GM18519 (cell line): ENCODE measurements around the gene ACTN2.

Source experiments
- ATAC-seq: cut with Tn5 transposase; IDR thresholded peaks from one replicate; pipeline ENCODE4 v1.9.1; 2021; ENCODE audit warnings: mild to moderate bottlenecking, moderate library complexity; ENCODE audit not compliant: unreplicated experiment, low FRiP score

Gene ACTN2

DNA sequence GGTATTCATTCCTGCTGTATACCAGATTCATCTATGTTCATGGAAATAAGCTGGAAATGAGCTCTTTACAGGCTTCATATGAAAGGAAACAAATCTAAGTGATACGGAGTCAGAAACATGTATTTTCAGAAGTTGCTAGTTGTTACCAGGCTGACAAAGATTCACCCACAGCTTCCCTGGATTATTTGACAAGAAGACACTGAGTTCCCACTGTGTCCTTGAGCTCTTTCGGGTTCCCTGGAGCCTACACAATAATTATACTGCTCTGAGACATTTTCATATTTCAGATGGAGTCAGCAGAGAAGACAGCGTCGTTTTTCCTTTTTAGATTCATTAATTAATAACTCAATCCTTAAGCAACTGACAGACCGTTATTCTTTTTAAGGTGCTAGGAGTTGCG is 79.5 kb downstream of the ACTN2 start:
- no peak for ATAC-seq

DNA sequence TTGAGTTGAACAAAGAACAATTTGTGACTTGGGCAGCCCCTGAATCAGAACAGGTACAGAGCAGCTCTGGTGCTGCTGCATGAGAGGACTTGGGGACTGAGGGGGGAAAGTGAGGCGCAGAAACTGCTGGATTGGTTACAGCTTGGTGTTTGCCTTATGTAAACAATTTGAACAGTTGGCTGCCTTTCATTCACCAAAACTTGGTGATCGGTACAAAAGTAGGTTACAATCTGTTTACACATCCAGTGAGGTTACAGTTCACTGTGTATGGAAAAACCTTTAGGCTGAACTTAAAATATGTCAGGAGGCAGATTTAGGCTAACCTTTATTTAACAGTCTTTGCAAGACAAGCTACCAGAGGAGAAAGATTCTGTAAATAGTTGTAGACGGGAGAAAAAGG is 80.2 kb downstream of the ACTN2 start:
- ATAC-seq = no peak

DNA sequence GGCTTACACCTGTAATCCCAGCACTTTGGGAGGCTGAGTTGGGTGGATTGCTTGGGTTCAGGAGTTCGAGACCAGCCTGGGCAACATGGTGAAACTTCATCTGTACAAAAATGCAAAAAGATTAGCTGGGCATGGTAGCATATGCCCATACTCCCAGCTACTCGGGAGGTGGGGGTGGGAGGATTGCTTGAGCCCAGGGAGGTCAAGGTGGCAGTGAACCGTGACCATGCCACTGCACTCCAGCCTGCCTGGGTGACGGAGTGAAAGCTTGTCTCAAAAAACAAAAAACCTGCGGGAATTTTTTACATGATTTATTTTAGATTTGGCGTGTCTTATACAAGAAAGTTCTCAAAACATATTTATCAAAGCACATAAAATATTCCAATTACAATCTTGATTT is 81.0 kb downstream of the ACTN2 start:
- no peak for ATAC-seq

DNA sequence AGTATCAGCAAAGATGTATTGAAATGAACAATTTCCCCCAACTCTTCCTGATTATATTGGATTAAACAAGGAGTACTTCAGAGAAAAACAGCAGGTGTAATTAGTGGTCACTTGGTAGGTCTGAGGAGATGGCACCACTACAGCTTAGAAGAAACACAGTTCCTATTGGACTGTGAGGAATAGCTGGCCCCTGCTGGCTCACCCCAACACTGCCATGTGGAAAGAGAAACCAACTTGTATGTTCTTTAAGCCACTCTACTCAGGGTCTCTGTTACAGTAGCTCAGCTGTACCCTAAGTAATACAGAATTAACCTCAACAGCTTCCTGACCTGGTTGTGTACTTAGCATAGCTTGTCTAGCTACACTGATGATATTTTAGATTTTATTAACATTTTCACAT is 82.3 kb downstream of the ACTN2 start:
- no peak for ATAC-seq

DNA sequence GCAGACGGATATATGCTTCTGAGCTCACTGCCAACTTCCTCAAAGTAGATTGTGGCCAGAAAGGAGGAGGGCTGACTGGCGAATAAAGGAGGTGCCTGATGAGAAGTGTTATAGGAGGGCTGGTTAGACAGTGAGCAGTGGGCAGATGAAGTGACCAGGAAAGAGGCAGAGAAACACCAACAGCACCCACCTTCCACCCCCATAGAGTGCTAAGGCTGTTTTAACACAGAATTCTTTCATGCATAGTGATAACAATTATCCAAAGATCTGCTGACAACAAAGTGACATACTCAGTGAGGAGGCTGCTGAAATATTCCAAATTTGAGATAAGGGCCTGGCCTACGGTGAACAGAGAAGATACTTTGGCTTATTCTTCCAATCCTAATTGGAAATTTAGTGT is 87.6 kb downstream of the ACTN2 start:
- no peak for ATAC-seq

DNA sequence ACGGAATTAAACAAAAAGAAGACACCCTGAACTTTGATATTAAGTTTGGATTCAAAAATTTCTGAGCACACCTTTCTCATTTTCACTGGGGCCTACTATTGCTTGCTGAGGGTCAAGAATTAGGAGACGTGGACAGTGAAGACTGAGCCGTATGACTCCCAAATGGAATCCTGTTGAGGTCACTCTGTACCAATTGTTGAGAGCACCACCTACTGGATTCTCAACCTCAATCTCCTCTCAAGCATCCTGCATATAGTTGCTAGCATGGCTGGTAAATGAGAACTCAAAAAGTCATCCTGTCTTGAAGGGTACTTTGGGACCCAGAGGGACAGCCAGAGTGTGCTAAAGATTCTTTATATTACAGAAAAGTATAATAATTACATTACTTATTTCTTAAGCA is 88.6 kb downstream of the ACTN2 start:
- no peak for ATAC-seq

DNA sequence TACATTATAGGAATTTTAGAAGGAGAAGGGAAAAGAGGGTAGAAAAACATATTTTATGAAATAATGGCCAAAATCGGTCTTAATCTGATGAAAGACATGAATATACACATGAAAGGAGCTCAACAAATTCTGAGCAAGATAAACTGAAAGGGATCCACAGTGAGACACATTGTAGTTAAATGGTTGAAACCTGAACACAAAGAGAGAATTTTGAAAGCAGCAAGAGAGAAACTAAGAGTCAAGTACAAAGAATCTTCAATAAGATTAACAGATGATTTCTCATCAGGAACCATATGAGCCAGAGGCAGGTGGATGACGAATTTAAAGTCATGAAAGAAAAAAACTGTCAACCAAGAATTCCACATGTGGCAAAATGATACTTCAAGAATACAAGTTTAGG is 93.0 kb downstream of the ACTN2 start:
- no peak for ATAC-seq

DNA sequence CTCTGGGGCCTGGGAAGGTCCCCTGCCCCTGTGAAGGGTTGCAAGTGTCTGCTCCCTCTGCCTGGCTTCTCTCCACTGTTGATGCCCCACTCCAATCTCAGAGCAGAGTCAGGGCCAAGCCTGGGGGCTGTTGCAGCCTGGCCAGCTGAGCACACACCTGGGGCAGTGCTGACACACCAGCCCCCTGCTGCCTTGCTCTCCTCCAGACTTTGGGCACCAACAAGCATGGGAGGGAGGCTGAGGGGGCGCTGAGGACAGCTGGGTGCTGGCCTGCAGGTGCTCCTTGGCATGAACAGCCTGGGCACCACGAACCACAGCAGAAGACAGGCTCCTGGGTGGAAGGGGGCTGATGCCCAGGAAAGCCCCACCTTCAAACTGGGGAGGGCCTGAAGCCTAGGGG is 99.2 kb downstream of the ACTN2 start:
- ATAC-seq = no peak

DNA sequence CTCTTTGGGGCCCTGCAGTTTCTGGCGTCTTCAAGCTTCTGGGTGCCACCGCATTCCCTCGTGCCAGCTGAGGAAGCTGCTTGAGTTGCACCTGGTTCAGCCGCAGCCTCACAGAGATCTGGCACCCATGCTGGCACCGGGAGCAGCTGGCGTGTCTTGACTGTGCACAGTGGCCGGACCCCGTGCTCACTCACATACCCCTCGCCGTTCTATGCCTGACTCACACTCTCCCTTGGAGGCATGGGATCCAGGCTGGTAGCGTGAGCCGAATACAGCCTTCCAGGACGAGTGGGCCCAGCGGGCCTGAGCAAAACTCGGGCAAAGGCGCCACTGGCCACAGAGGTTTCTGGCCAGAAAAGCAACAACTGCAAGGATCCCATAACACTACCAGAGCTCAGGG is 100.2 kb downstream of the ACTN2 start:
- ATAC-seq = no peak

DNA sequence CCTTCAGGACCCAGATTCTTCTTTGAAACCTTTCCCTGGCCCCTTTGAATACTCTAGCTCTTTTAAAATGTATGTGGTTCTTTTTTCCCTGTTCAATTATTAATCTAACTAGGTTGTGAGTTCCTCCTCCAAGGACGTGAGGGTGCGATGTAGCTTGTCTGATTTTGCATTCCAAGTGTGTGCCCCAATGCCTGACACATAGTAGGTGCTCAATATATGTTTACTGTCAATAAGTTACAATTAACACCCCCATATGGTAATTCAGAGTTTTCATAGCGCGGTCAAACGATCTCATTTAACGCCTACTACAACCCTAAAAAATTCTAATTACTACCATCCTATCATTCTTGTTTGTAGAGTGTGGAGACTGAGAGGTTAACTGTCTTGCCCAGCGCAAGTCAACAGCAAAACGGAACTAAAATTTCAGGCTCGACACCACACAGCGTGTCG is 108.3 kb downstream of the ACTN2 start:
- ATAC-seq = no peak

DNA sequence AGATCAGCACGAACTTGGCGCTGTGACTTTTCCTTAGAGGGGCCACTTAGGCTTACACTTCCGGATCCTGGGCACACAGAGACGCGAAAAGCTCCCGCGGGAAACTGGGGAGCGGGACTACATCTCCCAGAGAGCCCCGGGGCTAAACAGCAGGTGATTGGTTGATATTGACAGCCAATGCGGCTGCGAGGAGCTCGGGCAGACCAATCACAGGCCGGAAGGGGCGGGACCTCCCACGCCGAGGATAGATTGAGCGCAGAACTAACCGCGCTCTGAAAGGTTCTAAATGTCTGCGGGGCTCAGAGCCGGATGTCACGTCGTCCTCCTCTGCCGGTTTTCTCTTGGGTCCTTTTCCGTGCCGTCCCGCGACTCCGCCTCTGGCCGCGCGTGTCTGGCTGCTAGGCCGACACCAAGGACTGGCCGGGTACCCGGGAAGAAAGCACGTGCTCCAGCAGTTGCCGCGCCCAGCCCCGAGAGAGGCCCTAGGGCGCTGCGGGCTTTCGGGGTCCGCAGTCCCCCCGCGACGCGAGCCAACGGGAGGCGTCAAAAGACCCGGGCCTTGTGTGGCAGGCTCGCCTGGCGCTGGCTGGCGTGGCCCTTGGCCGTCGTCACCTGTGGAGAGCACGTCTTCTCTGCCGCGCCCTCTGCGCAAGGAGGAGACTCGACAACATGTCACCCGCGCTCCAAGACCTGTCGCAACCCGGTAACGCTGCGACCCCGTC is 108.9 kb downstream of the ACTN2 start, which contains the start of gene MTR:
Gene MTR (plus strand): TSS at position 258 of the 722 bp plus-strand sequence. CDS start 412 bp downstream, at position 670.
- ATAC-seq = peak; percentile 96

DNA sequence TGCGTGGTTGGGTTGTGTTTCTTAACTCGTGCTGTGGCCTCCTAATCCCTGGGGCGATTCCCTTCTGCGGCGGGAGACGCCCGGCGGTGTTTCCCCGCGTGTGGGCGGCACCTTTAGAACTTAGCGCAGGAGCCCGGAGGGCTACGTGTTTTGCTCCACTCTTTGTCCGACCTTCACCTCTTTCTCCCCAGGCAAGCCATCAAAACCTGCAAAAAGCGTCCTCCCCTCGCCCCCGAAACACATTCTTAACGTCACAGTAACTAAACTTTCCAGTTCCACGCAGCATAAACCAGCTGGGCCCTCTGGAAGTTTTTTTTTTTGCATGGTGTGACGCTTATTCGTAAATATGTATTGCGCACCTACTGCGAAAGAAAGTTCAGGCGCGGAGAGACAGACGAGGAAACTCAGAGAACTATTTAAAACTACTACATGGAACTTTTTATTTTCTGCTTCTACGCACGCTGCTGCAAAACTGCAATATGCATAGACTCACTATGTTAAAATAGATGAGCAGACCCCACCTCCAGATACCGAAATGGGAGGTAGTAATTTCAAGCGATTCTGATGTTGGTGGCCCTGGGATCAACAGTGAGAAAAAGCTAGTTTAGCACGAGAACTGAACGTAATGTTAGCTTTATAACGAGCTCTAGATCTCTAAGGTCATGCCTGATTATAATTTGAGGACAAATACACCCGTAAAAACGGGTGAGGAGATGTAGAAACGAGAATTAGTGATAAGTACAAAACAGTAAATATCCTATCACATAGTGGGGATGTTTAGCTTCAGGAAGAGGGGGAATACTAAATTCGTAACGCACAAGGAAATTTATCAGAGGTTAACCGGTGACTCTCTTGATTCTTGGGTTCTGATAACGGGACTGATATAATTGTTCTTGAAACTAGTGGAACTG is 109.7 kb downstream of the ACTN2 start:
- peak; percentile 16 for ATAC-seq

DNA sequence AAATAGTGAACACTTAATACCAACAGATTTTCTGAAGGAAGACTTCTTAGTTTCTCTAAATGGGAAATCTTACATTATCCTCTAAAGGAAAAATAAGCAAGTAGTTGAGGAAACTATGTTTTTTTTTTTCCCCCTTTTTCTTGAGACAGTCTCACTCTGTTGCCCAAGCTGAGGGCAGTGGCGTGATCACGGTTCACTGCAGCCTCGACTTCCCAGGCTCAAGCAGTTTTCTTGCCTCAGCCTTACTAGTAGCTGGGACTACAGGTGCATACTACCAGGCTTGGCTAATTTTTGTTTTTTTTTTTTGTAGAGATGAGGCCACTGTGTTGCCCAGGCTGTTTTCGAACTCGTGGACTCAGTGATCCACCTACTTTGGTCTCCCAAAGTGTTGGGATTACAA is 112.7 kb downstream of the ACTN2 start:
- no peak for ATAC-seq

DNA sequence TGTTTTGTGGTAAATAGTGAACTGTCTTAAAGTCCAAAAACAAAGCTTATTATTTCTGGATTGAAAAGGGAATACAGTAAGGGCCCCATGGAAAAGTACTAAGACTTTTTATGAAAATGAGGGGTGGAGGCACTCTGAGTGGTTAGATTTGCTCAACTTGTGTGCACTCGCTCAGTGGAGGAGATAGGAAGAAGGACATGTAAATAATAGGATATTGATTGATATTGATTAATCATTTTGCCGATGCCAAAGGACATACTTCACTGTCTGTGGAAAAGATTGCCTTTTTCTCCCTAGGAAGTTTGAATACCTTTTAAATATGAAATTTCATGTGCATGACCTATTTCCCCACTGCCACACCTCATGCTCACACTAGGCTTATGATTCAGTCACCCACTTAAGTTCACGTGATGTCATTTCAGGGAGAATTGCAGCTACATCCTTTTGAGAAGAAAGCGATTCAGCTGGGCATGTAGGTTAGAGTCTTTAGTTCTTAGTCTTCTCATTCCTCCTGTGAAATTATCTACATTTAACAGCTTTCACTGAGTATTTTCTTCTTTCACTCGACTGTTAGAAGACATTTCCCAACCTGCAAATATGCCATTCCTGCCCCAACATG is 113.8 kb downstream of the ACTN2 start:
- no peak for ATAC-seq

DNA sequence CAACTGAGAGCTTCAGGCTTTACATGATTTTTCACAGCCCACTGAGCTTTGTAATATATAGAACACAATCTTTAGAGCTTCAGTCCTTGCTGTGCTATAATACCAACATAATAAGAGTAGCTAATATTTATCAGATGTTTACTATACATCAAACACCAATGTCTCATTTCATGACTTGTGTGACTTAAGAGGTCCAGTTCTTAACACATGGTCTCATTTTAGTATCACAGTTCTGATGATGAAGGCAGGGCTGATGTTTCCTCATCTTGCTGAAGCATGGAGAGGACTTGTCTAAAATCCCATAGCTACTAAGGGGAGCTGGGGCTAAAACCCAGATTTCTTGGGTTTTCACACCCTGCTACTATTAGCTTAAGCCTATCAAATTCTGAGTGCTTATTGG is 114.3 kb downstream of the ACTN2 start:
- no peak for ATAC-seq

DNA sequence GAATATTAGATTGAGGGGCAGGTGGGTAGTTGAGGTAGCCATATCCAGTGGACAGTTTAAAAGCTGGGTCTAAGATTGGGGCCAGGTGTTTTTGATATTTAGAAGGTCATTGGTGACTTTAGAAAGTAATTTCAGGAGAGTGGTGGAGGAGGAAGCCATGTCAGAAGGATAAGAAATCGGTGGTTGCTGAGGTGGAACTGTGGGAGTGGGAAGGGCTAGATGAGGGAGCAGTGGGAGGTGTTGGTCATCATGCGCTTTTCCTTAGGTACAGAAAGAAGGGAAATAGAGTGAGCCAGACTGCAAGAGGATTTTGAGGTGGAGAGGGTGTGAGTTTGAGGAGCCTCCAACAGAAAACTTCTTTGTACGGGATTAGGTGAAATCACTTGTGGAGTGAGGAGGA is 116.0 kb downstream of the ACTN2 start:
- no peak for ATAC-seq

DNA sequence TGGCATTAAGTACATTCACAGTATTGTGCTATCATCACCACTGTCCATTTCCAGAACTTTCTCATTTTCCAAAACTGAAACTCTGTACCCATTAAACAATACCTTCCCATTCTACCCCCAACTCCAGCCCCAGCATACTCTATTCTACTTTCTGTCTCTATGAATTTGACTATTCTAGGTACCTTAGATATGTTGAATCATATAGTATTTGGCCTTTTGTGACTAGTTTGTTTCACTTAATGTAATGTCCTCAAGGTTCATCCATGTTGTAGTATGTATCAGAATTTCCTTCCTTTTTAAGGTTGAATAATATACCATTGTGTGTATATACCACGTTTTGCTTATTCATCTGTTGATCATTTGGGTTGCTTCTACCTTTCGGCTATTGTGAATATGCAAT is 120.3 kb downstream of the ACTN2 start:
- ATAC-seq = no peak

DNA sequence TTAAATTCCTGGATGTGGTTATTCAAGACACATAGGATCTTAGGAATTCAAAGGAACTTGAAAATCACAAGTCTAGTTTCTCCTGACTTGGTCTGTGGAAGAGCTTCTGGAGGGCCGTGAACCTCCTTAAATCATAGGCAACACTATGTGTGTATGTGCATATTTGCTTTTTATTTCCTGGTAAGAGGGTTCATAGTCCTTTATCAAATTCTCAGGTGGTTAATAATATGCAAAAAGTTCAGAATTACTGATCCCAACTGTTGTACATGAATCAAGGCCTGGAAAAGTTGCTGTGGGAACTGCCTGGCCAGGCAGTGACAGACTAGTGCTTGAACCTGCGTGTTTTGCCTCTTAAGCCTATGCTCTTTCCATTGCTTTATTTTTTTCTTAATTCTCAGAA is 121.7 kb downstream of the ACTN2 start:
- ATAC-seq = no peak

DNA sequence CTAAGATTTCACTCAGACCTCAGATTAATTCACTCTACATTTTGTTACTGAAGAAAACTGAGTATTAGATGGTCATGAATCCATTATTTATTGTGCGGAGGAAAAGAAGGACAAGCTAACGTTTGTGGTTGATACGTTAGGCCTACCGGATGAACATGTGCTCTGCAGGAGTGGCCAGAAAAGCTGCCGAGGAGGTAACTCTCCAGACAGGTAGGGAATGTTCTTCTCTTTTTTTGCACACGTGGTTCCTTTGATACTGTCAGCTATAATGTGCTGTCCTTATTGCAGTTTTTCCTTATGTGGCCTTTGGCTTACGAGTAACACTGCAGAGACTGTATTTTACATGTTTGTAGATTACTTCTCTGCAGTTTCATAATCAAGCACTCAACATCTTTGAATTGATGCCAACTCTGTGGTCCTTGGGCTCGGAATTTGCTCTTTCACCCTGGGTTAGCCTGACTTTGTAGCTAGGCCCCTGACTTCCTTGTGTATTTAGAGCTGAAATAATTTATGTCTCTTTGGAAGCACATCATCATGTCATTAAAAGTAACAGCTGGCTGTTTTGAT is 122.3 kb downstream of the ACTN2 start:
- no peak for ATAC-seq

DNA sequence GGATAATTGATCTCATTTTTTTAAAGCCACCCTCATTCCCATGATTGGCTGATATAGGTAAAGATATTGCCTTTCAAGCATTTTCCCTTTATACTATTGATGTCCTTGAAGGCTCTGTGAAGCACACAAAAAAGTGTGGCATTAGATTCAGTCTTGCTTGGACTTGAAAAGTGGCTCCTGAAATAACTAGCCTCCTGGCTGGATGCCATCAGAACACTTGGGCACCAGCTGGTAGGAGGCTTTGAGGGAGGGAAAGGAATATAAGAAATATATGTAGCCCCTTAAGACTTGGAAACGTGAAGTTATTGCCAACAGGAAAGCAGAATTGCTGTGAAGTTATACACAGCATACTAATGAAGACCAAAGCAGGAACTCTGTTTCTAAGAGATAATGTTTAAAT is 122.8 kb downstream of the ACTN2 start:
- no peak for ATAC-seq

DNA sequence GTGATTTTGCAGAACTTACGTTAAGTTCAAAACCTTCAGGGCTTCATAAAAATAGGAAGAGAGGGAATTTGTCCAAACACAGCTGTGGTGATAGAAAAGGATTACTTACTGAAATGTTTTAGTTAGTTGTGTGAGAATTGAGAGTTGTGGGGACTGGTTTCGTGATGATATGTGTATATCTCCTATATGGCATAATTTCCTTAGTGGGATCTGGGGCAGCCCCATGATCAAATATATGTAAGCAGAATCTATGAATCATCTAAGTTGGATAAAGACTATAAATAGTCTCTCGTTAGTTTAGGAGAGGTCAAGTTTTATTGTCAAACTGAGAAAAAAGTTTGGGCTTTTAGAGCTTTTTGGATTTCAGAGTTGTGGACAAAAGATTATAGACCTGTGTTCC is 123.7 kb downstream of the ACTN2 start:
- ATAC-seq = no peak
